ENCODE measurements around the gene NLRC5. TPM values are rescaled to one million over a fixed set of nuclear protein-coding genes. Genes with fewer than 3 reads are reported as not detected.
"Not testable (repeated sequence)": the region's sequence is repeated elsewhere in the genome, so short reads cannot be mapped to it uniquely, and the experiment has no call there.

Gene NLRC5
- total and polyA plus RNA-seq, 10 donors, result 52.0 to 401 (median 219) TPM

DNA sequence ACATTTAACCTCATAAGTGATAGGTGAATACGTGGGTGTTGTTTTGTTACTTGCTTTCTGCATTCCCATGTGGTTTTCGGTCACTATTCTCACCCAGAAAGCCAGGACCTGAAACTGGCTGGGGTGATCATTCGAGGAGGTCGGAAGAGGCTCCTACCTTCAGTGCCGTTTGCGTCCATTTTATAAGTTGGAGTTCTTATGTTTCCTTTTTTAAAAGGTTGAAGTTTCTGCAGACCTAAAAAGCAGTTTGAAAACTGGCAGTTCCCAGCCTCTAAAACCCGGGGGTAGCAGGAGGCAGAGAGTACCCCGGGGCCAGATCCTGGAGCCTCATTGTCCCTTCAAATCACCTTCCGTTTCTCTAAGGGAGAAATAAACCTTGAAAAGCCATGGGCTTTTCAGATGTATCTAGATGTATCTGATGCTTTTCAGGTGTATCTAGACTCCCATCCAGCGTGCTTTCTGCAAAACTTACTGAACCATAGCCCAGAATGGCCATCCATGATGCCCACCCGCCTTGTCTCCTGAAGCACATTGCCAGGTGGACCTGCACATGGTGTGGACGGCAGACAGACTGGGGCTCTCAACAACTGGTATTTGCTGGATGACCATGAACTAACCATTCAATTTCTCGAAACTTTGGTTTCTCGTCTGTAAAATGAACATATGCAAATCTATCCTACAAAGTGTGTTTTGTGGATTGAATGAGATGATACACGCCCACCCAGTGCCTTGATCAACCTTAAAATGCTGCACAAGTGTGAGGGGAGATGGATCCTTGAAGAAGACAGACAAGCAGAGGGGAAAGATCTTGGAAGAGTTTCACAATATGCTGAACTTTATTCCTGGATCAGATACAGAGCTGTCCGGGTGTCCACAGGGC is 1.3 kb downstream of the NLRC5 start:
- peak; percentile 71 for DNase-seq
- Histone ChIP-seq H3K27ac (peak overlapping the region; percentile 91 to 96 (median 93)), H3K27me3 (replicated peaks in 1 of 7) (no peaks in the 10 kb centered on the region), H3K4me3 (peak overlapping the region; percentile 78 to 98 (median 92)), H3K9me3 (no peaks in the 10 kb centered on the region), H3K36me3 (peaks cover 0 to 56% (median 2%) of the 10 kb centered on the region in 6 donors), H3K4me1 (peaks cover 69 to 97% (median 89%) of the 10 kb centered on the region in 6 donors)
- WGBS, 5 donors, result 40 to 54% (median 48%) methylated on average over 16 of the region's 16 CpGs
- TF ChIP-seq, protein P1, sequence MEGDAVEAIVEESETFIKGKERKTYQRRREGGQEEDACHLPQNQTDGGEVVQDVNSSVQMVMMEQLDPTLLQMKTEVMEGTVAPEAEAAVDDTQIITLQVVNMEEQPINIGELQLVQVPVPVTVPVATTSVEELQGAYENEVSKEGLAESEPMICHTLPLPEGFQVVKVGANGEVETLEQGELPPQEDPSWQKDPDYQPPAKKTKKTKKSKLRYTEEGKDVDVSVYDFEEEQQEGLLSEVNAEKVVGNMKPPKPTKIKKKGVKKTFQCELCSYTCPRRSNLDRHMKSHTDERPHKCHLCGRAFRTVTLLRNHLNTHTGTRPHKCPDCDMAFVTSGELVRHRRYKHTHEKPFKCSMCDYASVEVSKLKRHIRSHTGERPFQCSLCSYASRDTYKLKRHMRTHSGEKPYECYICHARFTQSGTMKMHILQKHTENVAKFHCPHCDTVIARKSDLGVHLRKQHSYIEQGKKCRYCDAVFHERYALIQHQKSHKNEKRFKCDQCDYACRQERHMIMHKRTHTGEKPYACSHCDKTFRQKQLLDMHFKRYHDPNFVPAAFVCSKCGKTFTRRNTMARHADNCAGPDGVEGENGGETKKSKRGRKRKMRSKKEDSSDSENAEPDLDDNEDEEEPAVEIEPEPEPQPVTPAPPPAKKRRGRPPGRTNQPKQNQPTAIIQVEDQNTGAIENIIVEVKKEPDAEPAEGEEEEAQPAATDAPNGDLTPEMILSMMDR (IDR thresholded peaks at IDR 0.05 in 8 of 11, conservative IDR thresholded peaks at IDR 0.05 in 3 of 11), result no peak
- TF ChIP-seq POLR2AphosphoS5 (IDR thresholded peaks at IDR 0.05), result no peak
- no peak for TF ChIP-seq POLR2A (IDR thresholded peaks at IDR 0.05)
- intact Hi-C loops (cut with DNase I; ENCODE audit: low total_unique reads), result no loop called here

DNA sequence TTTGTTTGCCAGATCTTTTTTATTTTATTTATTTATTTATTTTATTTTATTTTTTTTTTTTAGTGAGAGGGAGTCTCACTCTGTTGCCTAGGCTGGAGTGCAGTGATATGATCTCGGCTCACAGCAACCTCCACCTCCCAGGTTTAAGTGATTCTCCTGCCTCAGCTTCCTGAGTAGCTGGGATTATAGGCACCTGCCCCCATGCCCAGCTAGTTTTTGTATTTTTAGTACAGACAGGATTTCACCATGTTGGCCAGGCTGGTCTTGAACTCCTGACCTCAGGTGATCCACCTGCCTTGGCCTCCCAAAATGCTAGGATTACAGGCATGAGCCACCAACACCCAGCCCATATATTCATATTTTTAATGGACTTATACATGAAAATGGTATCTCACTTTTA is 3.1 kb downstream of the NLRC5 start:
- Histone ChIP-seq H3K4me1 (peaks cover 55 to 97% (median 88%) of the 10 kb centered on the region in 6 donors), H3K36me3 (peaks cover 0 to 63% (median 7%) of the 10 kb centered on the region in 6 donors), H3K4me3 (peak overlapping the region in 7 of 8 donors; percentile 13 to 96 (median 88)), H3K27ac (peak overlapping the region in 7 of 8 donors; percentile 91 to 96 (median 93))
- whole genome bisulfite sequencing, 5 donors, result 58 to 83% (median 69%) methylated on average over 1 of the region's 1 CpG
- H3K27me3 ChIP-seq (replicated peaks in 1 of 7); H3K9me3 ChIP-seq; DNase-seq; intact Hi-C loops (cut with DNase I; ENCODE audit: low total_unique reads): not testable (repeated sequence)

DNA sequence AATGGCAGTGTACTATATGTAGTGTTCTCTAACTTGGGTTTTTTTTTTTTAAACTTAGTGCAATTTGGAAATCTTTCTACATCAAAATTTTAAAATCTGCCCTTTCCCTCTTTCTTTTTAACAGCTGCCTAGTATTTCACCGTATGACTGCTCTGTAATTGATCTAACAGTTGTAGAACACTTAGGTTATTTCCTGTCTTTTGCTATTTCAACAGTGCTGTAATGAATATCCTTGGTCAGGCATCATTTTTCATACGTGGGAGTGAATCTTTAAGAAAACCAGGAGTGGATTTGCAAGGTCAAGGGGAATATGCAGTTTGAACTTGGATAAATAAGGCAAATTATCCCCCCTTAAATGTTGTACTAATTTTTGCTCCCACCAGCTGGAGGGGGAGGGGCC is 3.8 kb downstream of the NLRC5 start:
- H3K27me3 ChIP-seq (replicated peaks in 1 of 7), result no peaks in the 10 kb centered on the region
- peak overlapping the region in 4 of 8 donors; percentile 16 to 40 (median 30) for H3K27ac ChIP-seq
- intact Hi-C loops (cut with DNase I; ENCODE audit: low total_unique reads), result no loop called here
- TF ChIP-seq POLR2A (IDR thresholded peaks at IDR 0.05) (no peak), POLR2AphosphoS5 (IDR thresholded peaks at IDR 0.05) (no peak)
- TF ChIP-seq, protein P1 (IDR thresholded peaks at IDR 0.05 in 8 of 11, conservative IDR thresholded peaks at IDR 0.05 in 3 of 11), result no peak
- H3K36me3 ChIP-seq, result peaks cover 0 to 68% (median 7%) of the 10 kb centered on the region in 6 donors
- 14 to 28% (median 19%) methylated on average over 2 of the region's 2 CpGs for WGBS, 5 donors
- H3K4me3 ChIP-seq, result peak overlapping the region in 1 of 8 donors; percentile 13
- no peak for DNase-seq
- H3K4me1 ChIP-seq, result peaks cover 51 to 97% (median 88%) of the 10 kb centered on the region in 6 donors
- H3K9me3 ChIP-seq, result no peaks in the 10 kb centered on the region

DNA sequence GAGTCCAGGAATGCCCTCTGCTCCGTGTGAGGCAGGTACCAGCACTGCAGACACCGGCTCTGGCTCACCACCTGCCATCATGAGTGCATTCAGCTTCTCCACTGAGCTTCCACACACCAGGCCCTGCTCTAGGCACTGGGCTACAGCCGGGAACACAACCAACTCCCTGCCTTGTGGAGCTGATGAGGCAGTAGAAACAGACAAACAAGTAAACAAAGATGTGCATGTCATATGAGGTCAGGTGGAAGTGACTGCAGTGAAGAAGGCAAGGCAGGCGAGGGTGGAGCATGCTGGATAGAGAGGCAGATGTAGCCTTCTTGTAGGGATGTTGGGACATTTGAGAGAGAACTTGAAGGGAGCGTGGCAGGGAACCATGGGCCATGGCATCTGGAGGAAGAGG is 5.0 kb downstream of the NLRC5 start:
- H3K4me1 ChIP-seq, result peaks cover 54 to 97% (median 89%) of the 10 kb centered on the region in 6 donors
- no peaks in the 10 kb centered on the region for H3K9me3 ChIP-seq
- intact Hi-C loops (cut with DNase I; ENCODE audit: low total_unique reads), result no loop called here
- WGBS, 5 donors, result 63 to 83% (median 76%) methylated on average over 5 of the region's 5 CpGs
- no peaks in the 10 kb centered on the region for H3K27me3 ChIP-seq (replicated peaks in 1 of 7)
- TF ChIP-seq POLR2AphosphoS5 (IDR thresholded peaks at IDR 0.05) (no peak), POLR2A (IDR thresholded peaks at IDR 0.05) (no peak)
- TF ChIP-seq, protein P1 (IDR thresholded peaks at IDR 0.05 in 8 of 11, conservative IDR thresholded peaks at IDR 0.05 in 3 of 11), result no peak
- H3K36me3 ChIP-seq, result peaks cover 0 to 79% (median 7%) of the 10 kb centered on the region in 6 donors
- H3K27ac ChIP-seq, result peak overlapping the region in 7 of 8 donors; percentile 16 to 91 (median 40)
- no peak for DNase-seq
- peak overlapping the region in 1 of 8 donors; percentile 21 for H3K4me3 ChIP-seq

Data from spleen (tissue), 11 donors.